Measurements from ENCODE around the gene ZNF326.
A peak's percentile ranks its signal among the peaks of the same experiment; 100 is the strongest.

Gene ZNF326, protein sequence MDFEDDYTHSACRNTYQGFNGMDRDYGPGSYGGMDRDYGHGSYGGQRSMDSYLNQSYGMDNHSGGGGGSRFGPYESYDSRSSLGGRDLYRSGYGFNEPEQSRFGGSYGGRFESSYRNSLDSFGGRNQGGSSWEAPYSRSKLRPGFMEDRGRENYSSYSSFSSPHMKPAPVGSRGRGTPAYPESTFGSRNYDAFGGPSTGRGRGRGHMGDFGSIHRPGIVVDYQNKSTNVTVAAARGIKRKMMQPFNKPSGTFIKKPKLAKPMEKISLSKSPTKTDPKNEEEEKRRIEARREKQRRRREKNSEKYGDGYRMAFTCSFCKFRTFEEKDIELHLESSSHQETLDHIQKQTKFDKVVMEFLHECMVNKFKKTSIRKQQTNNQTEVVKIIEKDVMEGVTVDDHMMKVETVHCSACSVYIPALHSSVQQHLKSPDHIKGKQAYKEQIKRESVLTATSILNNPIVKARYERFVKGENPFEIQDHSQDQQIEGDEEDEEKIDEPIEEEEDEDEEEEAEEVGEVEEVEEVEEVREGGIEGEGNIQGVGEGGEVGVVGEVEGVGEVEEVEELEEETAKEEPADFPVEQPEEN

DNA sequence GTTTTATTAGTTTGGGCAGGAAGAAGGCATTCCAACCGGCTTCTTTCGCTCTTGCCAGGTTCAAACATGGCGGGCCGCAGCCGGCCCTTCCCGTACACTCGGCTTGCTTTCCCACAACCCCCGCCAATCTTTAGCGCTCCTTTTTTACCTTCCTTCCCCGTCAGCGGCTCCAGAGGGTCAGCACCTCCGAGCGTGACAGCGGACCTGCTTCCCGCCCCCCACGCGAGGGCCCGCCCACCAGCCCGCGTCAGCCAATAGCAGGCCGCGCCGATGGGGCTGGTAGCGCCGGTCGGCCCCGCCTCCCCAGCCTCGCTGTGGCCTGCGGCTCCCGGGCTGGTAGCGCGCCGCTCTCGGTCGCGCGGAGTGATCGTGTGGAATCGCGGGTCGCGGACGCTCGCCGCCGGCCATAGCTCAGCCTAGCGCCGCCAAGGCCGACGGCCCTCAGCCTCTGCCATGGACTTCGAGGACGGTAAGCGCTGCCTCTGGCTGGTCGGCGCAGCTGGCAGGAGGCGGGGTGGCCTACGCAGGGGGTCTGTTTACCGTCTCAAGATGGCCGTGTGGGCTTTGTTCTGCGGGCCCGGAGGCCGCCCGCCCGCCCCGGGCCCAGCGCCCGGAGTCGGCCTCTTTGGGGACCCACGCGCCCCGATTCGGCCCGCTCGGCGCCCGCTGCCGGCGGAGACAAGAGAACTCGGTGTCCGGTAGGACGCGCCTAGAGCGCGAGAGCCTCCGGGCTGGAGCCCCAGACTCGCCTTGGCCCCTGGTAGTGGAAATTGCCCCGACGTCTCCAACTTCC lies at the start of gene ZNF326:
Gene ZNF326 (plus strand): TSS at position 306 of the 793 bp plus-strand sequence. CDS start 148 bp downstream, at position 454.
- TF ChIP-seq, protein P1, sequence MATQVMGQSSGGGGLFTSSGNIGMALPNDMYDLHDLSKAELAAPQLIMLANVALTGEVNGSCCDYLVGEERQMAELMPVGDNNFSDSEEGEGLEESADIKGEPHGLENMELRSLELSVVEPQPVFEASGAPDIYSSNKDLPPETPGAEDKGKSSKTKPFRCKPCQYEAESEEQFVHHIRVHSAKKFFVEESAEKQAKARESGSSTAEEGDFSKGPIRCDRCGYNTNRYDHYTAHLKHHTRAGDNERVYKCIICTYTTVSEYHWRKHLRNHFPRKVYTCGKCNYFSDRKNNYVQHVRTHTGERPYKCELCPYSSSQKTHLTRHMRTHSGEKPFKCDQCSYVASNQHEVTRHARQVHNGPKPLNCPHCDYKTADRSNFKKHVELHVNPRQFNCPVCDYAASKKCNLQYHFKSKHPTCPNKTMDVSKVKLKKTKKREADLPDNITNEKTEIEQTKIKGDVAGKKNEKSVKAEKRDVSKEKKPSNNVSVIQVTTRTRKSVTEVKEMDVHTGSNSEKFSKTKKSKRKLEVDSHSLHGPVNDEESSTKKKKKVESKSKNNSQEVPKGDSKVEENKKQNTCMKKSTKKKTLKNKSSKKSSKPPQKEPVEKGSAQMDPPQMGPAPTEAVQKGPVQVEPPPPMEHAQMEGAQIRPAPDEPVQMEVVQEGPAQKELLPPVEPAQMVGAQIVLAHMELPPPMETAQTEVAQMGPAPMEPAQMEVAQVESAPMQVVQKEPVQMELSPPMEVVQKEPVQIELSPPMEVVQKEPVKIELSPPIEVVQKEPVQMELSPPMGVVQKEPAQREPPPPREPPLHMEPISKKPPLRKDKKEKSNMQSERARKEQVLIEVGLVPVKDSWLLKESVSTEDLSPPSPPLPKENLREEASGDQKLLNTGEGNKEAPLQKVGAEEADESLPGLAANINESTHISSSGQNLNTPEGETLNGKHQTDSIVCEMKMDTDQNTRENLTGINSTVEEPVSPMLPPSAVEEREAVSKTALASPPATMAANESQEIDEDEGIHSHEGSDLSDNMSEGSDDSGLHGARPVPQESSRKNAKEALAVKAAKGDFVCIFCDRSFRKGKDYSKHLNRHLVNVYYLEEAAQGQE (IDR thresholded peaks at IDR 0.05; ENCODE audit: low read depth): peak; percentile 64
- TF ChIP-seq YY1 (IDR thresholded peaks at IDR 0.05; ENCODE audit: low read depth) (peak; percentile 95), TEAD4 (IDR thresholded peaks at IDR 0.05) (peak; percentile 20), CEBPB (IDR thresholded peaks at IDR 0.05) (no peak), NFIC (IDR thresholded peaks at IDR 0.05) (peak; percentile 17; the same call in 1 of the 2 replicates), FOXM1 (IDR thresholded peaks at IDR 0.05; ENCODE audit: borderline replicate concordance, low read depth) (no peak), TAF1 (IDR thresholded peaks at IDR 0.05; ENCODE audit: low read depth) (peak; percentile 85), CREB1 (IDR thresholded peaks at IDR 0.05; ENCODE audit: low read depth) (peak; percentile 41; the same call in 1 of the 2 replicates), ZBTB7A (IDR thresholded peaks at IDR 0.05; ENCODE audit: low read depth) (0 out of 2 replicates have a peak, but pooled peaks have one; percentile 27)
- TF ChIP-seq, protein P2, sequence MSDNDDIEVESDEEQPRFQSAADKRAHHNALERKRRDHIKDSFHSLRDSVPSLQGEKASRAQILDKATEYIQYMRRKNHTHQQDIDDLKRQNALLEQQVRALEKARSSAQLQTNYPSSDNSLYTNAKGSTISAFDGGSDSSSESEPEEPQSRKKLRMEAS (IDR thresholded peaks at IDR 0.05): peak; percentile 84

DNA sequence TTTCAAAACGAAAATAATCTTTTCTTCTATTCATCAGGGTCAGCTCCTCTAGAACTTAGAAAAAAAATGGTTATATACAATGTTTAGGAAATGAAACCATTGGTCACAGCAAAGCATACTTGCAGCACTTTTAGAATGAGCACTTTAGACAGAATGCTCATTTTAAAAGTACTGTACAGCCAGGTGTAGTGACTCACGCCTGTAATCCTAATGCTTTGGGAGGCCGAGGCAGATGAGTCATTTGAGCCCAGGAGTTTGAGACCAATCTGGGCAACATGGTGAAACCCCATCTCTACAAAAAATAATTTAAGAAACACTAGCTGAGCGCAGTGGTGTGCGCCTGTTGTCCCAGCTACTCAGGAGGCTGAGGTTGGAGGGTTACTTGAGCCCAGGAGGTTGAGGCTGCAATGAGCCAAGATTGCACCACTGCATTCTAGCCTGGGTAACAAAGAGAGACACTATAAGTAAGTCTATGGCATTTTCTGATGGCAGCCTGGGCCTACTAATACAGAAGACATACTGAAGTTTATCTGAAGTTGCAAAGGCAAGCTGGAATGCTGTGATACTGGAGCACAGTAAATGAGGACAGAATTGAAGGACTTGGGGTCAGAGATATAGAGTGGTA lies 48.9 kb upstream of the ZNF326 start:
- no peak for TF ChIP-seq RAD21 (IDR thresholded peaks at IDR 0.05; ENCODE audit: low read depth)
- TF ChIP-seq, protein P2 (IDR thresholded peaks at IDR 0.05): no peak

DNA sequence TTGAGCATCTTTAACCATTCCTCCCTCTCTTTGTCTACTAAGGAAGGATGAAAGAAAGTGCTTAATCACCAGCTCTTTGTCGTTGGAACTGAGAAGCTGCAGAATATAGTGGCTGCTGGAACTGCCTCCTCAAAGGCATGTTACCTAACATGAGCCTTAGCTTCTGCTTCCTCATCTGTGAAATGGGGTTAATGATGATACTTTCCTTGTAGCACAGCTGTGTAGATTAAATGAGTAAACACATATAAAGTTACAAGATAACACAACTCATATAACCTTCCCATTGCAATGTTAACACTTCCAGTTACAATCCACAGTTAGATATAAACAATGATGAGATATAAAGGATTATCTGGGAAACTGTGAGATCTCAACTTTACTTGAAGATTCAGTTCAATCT lies 48.4 kb upstream of the ZNF326 start:
- TF ChIP-seq EGR1 (IDR thresholded peaks at IDR 0.05) (no peak), NFIC (IDR thresholded peaks at IDR 0.05) (no peak), YY1 (IDR thresholded peaks at IDR 0.05; ENCODE audit: low read depth) (no peak)
- TF ChIP-seq, protein P2 (IDR thresholded peaks at IDR 0.05): no peak

DNA sequence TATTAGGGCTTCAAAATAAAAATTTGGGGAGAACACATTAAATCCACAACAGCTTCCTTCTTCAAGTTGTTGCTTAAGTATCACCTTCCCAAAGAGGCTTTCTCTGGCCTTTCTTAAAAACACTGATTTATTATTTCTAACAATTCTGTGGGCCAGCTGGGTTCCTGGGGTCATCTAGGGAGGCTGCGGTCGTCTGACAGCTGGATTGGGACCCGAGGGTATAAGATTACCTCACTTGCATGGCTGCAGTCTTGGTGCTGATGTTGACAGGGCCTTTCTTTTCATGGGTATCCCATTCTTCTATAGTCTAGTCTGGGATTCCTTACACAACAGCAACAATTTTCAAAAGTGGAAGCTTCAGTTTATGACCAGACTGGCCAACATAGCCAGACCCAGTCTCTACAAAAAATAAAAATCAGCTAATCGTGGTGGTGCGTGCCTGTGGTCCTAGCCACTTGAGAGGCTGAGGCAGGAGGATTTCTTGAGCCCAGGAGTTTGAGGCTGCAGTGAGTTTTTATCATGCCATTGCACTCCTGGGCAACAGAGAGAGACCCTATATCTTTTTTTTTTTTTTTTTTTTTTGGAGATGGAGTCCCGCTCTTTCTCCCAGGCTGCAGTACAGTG lies 46.1 kb upstream of the ZNF326 start:
- TF ChIP-seq TCF12 (IDR thresholded peaks at IDR 0.05; ENCODE audit: low read depth): no peak

DNA sequence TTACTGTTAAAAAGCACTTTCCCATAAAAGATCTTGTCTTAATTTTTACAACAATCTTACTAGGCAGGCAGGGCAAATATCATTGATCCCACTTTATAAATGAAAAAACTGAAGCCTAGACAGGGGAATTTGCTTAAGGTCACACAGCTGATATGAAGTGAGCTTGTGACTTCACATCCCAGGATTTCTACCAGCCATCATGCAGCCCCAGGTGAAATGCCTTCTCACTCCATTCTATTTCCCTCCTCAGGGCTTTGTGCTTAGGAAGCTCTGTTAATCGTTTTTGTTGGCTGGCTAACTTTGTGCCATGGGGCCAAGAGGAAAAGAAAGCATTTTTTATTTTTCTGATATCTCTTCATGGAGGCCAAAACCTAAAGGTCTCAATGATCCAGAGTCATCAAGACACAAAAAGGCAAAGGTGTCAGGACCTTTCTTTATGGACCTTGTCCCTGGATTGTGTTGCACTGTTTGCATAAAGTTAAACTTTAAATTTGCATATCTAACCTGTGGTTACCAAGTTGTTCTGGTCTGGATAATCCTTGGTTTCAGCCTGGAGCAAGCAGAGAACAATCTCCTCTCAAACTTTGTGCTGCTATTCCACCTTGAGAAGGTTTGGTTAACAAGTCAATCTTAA lies 44.8 kb upstream of the ZNF326 start:
- no peak for TF ChIP-seq EGR1 (IDR thresholded peaks at IDR 0.05)
- TF ChIP-seq, protein P2 (IDR thresholded peaks at IDR 0.05): no peak
- no peak for TF ChIP-seq EP300 (IDR thresholded peaks at IDR 0.05; ENCODE audit: borderline replicate concordance)
- TF ChIP-seq ZBTB7A (IDR thresholded peaks at IDR 0.05; ENCODE audit: low read depth): no peak
- no peak for TF ChIP-seq TCF12 (IDR thresholded peaks at IDR 0.05; ENCODE audit: low read depth)
- TF ChIP-seq, protein P1 (IDR thresholded peaks at IDR 0.05; ENCODE audit: low read depth): no peak
- no peak for TF ChIP-seq TEAD4 (IDR thresholded peaks at IDR 0.05)
- TF ChIP-seq, protein P3, sequence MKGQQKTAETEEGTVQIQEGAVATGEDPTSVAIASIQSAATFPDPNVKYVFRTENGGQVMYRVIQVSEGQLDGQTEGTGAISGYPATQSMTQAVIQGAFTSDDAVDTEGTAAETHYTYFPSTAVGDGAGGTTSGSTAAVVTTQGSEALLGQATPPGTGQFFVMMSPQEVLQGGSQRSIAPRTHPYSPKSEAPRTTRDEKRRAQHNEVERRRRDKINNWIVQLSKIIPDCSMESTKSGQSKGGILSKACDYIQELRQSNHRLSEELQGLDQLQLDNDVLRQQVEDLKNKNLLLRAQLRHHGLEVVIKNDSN (IDR thresholded peaks at IDR 0.05): no peak
- no peak for TF ChIP-seq RAD21 (IDR thresholded peaks at IDR 0.05; ENCODE audit: low read depth)
- TF ChIP-seq YY1 (IDR thresholded peaks at IDR 0.05; ENCODE audit: low read depth): no peak
- TF ChIP-seq FOXM1 (IDR thresholded peaks at IDR 0.05; ENCODE audit: borderline replicate concordance, low read depth): no peak
- no peak for TF ChIP-seq CEBPB (IDR thresholded peaks at IDR 0.05)
- TF ChIP-seq CREB1 (IDR thresholded peaks at IDR 0.05; ENCODE audit: low read depth): no peak
